Panc1 (cell line): Measurements from ENCODE around the gene CUX1. TPM values are rescaled to one million over a fixed set of nuclear protein-coding genes. Genes with fewer than 3 reads are reported as not detected.

ENCODE experiments used
- ATAC-seq: fragments of 200-7000 bp; cut with Tn5 transposase; 2 replicates; pipeline ENCODE4 v1.9.1; 2020; ENCODE audit warnings: mild to moderate bottlenecking, moderate library complexity
- BruUV-seq: library from RNA; stranded (reverse); fragments of 400-500 nt; replicated peaks from 2 replicates; lab custom pipeline; 2021; lab: Mats Ljungman, UMichigan
- CTCF ChIA-PET: fragments of 300-600 bp; sonication (Branson Sonifier 250); formaldehyde crosslinking; loops from one replicate; lab custom pipeline; 2022; ENCODE audit warnings: antibody characterized with exemption; lab: Charles Lee
- POLR2A ChIA-PET: fragments of 300-600 bp; sonication (Branson Sonifier 250); formaldehyde crosslinking; loops from one replicate; lab custom pipeline; 2022; ENCODE audit warnings: antibody characterized with exemption; lab: Charles Lee
- DNase-seq: peaks from one replicate; pipeline ENCODE4 v3.0.0-alpha.2; 2010; ENCODE audit warnings: low read depth, low spot score
- H3K27ac ChIP-seq: 2 replicates; pipeline ENCODE4 v1.5.1; 2011; ENCODE audit warnings: mild to moderate bottlenecking, low read length, inconsistent platforms
- H3K27me3 ChIP-seq: fragments of 200-500 bp; sonication (Bioruptor generic); 2 replicates; pipeline ENCODE4 v1.6.0; 2014; ENCODE audit warnings: low read length, inconsistent platforms; ENCODE audit not compliant: control insufficient read depth, insufficient read depth
- H3K36me3 ChIP-seq: fragments of 200-500 bp; sonication (Bioruptor generic); 2 replicates; pipeline ENCODE4 v1.5.1; 2014; ENCODE audit warnings: inconsistent platforms, mild to moderate bottlenecking, low read length, moderate library complexity; ENCODE audit not compliant: control insufficient read depth, insufficient read depth
- H3K4me1 ChIP-seq: 2 replicates; pipeline ENCODE4 v1.5.1; 2011; ENCODE audit warnings: inconsistent platforms, mild to moderate bottlenecking, low read length, moderate library complexity; ENCODE audit not compliant: control insufficient read depth, insufficient read depth
- H3K4me3 ChIP-seq, 2 experiments: 2 replicates each; pipeline ENCODE4 v1.5.1; 2011 to 2012; ENCODE audit warnings: low read depth in 2 of 2, low read length in 2 of 2, mild to moderate bottlenecking in 2 of 2, inconsistent platforms in 1 of 2, moderate library complexity in 1 of 2
- H3K9me3 ChIP-seq: fragments of 200-500 bp; sonication (Bioruptor generic); 2 replicates; pipeline ENCODE4 v1.5.1; 2014; ENCODE audit warnings: low read depth, mild to moderate bottlenecking, inconsistent platforms, low read length, moderate library complexity; ENCODE audit not compliant: control insufficient read depth, insufficient read depth
- CTCF ChIP-seq: fragments of 450-650 bp; IDR thresholded peaks from 2 replicates; pipeline ENCODE4 v1.5.1; 2017; ENCODE audit warnings: mild to moderate bottlenecking
- POLR2AphosphoS5 ChIP-seq: IDR thresholded peaks from 2 replicates; pipeline ENCODE4 v1.6.1; 2012; ENCODE audit warnings: mild to moderate bottlenecking, low read depth, low read length, moderate library complexity
- REST ChIP-seq, 2 experiments: IDR thresholded peaks; 2 replicates each; pipeline ENCODE4 v1.6.1; 2011 to 2012; ENCODE audit warnings: low read depth in 2 of 2, control low read depth in 1 of 2, low read length in 1 of 2, mild to moderate bottlenecking in 1 of 2, moderate library complexity in 1 of 2; ENCODE audit not compliant: insufficient read depth in 1 of 2
- SIN3A ChIP-seq: IDR thresholded peaks from 2 replicates; pipeline ENCODE4 v1.6.1; 2012; ENCODE audit warnings: low read depth, mild to moderate bottlenecking, low read length, moderate library complexity, borderline replicate concordance; ENCODE audit not compliant: insufficient read depth
- TCF7L2 ChIP-seq: IDR thresholded peaks from 2 replicates; pipeline ENCODE4 v1.6.1; 2011; ENCODE audit warnings: mild to moderate bottlenecking, low read depth, low read length, inconsistent platforms
- in situ Hi-C: cut with HindIII; loops from 2 replicates; pipeline ENCODE4 v1.10.0; 2016; ENCODE audit warnings: low sequenced_read_pairs, low pct_unique_long_range_greater_than_20kb
- intact Hi-C: fragments of 100-400 bp; cut with micrococcal nuclease; formaldehyde crosslinking; loops from one replicate; pipeline ENCODE4 v1.10.0; 2022; ENCODE audit not compliant: unreplicated experiment
- total RNA-seq: library from RNA; stranded (reverse); gene quantifications from one replicate; pipeline ENCODE4 v1.2.1, GENCODE V29; 2021; ENCODE audit not compliant: unreplicated experiment

The CUX1 gene
- total RNA-seq, 1 experiment from 2014 or later, result 50.9 TPM

GRCh38 chr7:102018876-102019275 lies 201.4 kb downstream of the CUX1 start:
- no peak for DNase-seq
- CTCF ChIA-PET, result no interaction called here
- POLR2A ChIA-PET, result no interaction called here
- Histone ChIP-seq H3K27me3 (no peaks in the 10 kb centered on the region), H3K36me3 (no peaks in the 10 kb centered on the region), H3K27ac (no peak overlapping the region), H3K4me3 (no peak overlapping the region), H3K4me1 (no peaks in the 10 kb centered on the region; the same call in 1 of the 2 replicates), H3K9me3 (no peaks in the 10 kb centered on the region)
- TF ChIP-seq REST (IDR thresholded peaks at IDR 0.05; ENCODE audit: insufficient read depth in 1 of 2, low read depth in 2 of 2, low read length in 1 of 2), result no peak
- BruUV-seq, result no TSS peak
- intact Hi-C loops (no loop called here), in situ Hi-C loops (no loop called here)
- ATAC-seq, result no peak

- CTCF ChIA-PET, result no interaction called here
Observed at GRCh38 chr7:102019461-102019860, 202.0 kb downstream of the CUX1 start.

More at GRCh38 chr7:102019461-102019860, 202.0 kb downstream of the CUX1 start:
- in situ Hi-C loops, result no loop called here
- no peak overlapping the region for H3K4me3 ChIP-seq
- H3K4me1 ChIP-seq, result no peaks in the 10 kb centered on the region; the same call in 1 of the 2 replicates
- H3K27ac ChIP-seq, result no peak overlapping the region
- DNase-seq (no peak), ATAC-seq (no peak)
- TF ChIP-seq REST (IDR thresholded peaks at IDR 0.05; ENCODE audit: insufficient read depth in 1 of 2, low read depth in 2 of 2, low read length in 1 of 2), result no peak
- TF ChIP-seq POLR2AphosphoS5, result no peak
- TF ChIP-seq CTCF, result no peak
- no peak for TF ChIP-seq TCF7L2
- TF ChIP-seq SIN3A, result no peak
- intact Hi-C loops, result no loop called here
- POLR2A ChIA-PET, result no interaction called here
- BruUV-seq, result no TSS peak
- no peaks in the 10 kb centered on the region for H3K27me3 ChIP-seq
- H3K9me3 ChIP-seq, result no peaks in the 10 kb centered on the region
- no peaks in the 10 kb centered on the region for H3K36me3 ChIP-seq
